SK-N-SH (cell line): ENCODE results near the gene ZNF622. TPM values are rescaled to one million over a fixed set of nuclear protein-coding genes. Genes with fewer than 3 reads are reported as not detected.

Experiments used
- CTCF ChIA-PET: fragments of 300-600, 350-600 bp; formaldehyde crosslinking; extraction: SDS; loops from one replicate; lab custom pipeline; 2021; lab: Yijun Ruan, JAX
- POLR2A ChIA-PET: fragments of 350-600 bp; sonication (Branson Sonifier 250); formaldehyde crosslinking; extraction: SDS; loops from one replicate; lab custom pipeline; 2020; ENCODE audit warnings: antibody characterized with exemption, inconsistent platforms; lab: Yijun Ruan, JAX
- DNase-seq: peaks from one replicate; pipeline ENCODE4 v3.0.0; 2012
- H2AFZ ChIP-seq: fragments of 200-600 bp; sonication (generic); 2 replicates; pipeline ENCODE4 v1.8.1; 2016; ENCODE audit warnings: antibody characterized with exemption, mild to moderate bottlenecking, low read depth
- H3F3A ChIP-seq: fragments of 200-600 bp; sonication (generic); replicated peaks from 2 replicates; pipeline ENCODE3; 2016; ENCODE audit warnings: antibody characterized with exemption, mild to moderate bottlenecking; ENCODE audit not compliant: insufficient read depth
- H3K27ac ChIP-seq, 2 experiments: fragments of 200-500 bp in 1 of 2; fragments of 200-600 bp in 1 of 2; sonication (Bioruptor generic) in 1 of 2; sonication (generic), shearing (Covaris generic) in 1 of 2; 2 replicates each; pipeline versions ENCODE4 v1.5.1 to v1.6.1; 2014 to 2016; ENCODE audit warnings: low read depth in 2 of 2, inconsistent platforms in 1 of 2, low read length in 1 of 2, mild to moderate bottlenecking in 1 of 2, mixed read lengths in 1 of 2
- H3K27me3 ChIP-seq: fragments of 200-600 bp; sonication (generic), shearing (Covaris generic); 2 replicates; pipeline ENCODE4 v1.6.1; 2016; ENCODE audit warnings: mixed run types; ENCODE audit not compliant: insufficient read depth
- H3K36me3 ChIP-seq, 2 experiments: fragments of 200-500 bp in 1 of 2; fragments of 200-600 bp in 1 of 2; sonication (Bioruptor generic) in 1 of 2; sonication (generic) in 1 of 2; replicated peaks in 1 of 2; 2 replicates each; pipeline versions ENCODE3 to v1.5.1; 2014 to 2016; ENCODE audit warnings: low read length in 1 of 2, mild to moderate bottlenecking in 1 of 2; ENCODE audit not compliant: insufficient read depth in 2 of 2, control insufficient read depth in 1 of 2
- H3K4me1 ChIP-seq, 2 experiments: fragments of 200-500 bp in 1 of 2; fragments of 200-600 bp in 1 of 2; sonication (Bioruptor generic) in 1 of 2; sonication (generic), shearing (Covaris generic) in 1 of 2; 2 replicates each; pipeline versions ENCODE4 v1.5.1 to v1.6.1; 2014 to 2016; ENCODE audit warnings: low read depth in 1 of 2, low read length in 1 of 2, mixed run types in 1 of 2; ENCODE audit not compliant: insufficient read depth in 2 of 2, control insufficient read depth in 1 of 2
- H3K4me2 ChIP-seq: fragments of 200-600 bp; sonication (generic), shearing (Covaris generic); 2 replicates; pipeline ENCODE4 v1.6.1; 2017; ENCODE audit warnings: mixed run types
- H3K4me3 ChIP-seq, 2 experiments: fragments of 200-500 bp in 1 of 2; fragments of 200-600 bp in 1 of 2; sonication (Bioruptor generic) in 1 of 2; sonication (generic), shearing (Covaris generic) in 1 of 2; 2 replicates each; pipeline versions ENCODE4 v1.5.1 to v1.8.1; 2014 to 2016; ENCODE audit warnings: low read depth in 2 of 2, inconsistent platforms in 1 of 2, low read length in 1 of 2, mild to moderate bottlenecking in 1 of 2, mixed read lengths in 1 of 2, moderate library complexity in 1 of 2
- H3K79me2 ChIP-seq: fragments of 200-600 bp; sonication (generic); 2 replicates; pipeline ENCODE4 v1.8.1; 2017; ENCODE audit warnings: mild to moderate bottlenecking; ENCODE audit not compliant: insufficient read depth
- H3K9ac ChIP-seq: fragments of 200-600 bp; sonication (generic); 2 replicates; pipeline ENCODE4 v1.6.1; 2017; ENCODE audit warnings: mixed run types
- H3K9me2 ChIP-seq: fragments of 200-600 bp; sonication (generic); 2 replicates; pipeline ENCODE4 v1.6.1; 2017; ENCODE audit warnings: mixed run types
- H3K9me3 ChIP-seq: fragments of 200-600 bp; sonication (generic); 2 replicates; pipeline ENCODE4 v1.6.1; 2017; ENCODE audit warnings: mixed run types, mild to moderate bottlenecking, moderate library complexity
- H4K20me1 ChIP-seq: fragments of 200-600 bp; sonication (generic); 2 replicates; pipeline ENCODE4 v1.6.1; 2017; ENCODE audit warnings: mild to moderate bottlenecking, mixed run types; ENCODE audit not compliant: insufficient read depth
- CTCF ChIP-seq: fragments of 200-600 bp; sonication (generic); IDR thresholded peaks from 2 replicates; pipeline ENCODE4 v1.6.1; 2017; ENCODE audit warnings: antibody characterized with exemption, mild to moderate bottlenecking, moderate library complexity
- FOSL2 ChIP-seq: IDR thresholded peaks from 2 replicates; pipeline ENCODE4 v1.4.0; 2012; ENCODE audit warnings: low read depth, mild to moderate bottlenecking, moderate library complexity, borderline replicate concordance
- FOXJ3 ChIP-seq: sonication (generic); formaldehyde crosslinking; IDR thresholded peaks from 2 replicates; pipeline ENCODE4 v1.5.1; 2020; ENCODE audit warnings: mild to moderate bottlenecking, missing genetic modification reagents
- GABPA ChIP-seq: IDR thresholded peaks from 2 replicates; pipeline ENCODE4 v1.4.0; 2012; ENCODE audit warnings: low read depth, mild to moderate bottlenecking
- IRF3 ChIP-seq: fragments of 150-350 bp; IDR thresholded peaks from 2 replicates; pipeline ENCODE4 v1.6.1; 2016; ENCODE audit warnings: mild to moderate bottlenecking, low read depth, low read length
- RFX5 ChIP-seq: IDR thresholded peaks from 2 replicates; pipeline ENCODE4 v1.6.1; 2012; ENCODE audit warnings: mild to moderate bottlenecking, improper control_type of control experiment, low read length
- SMC3 ChIP-seq: IDR thresholded peaks from 2 replicates; pipeline ENCODE4 v1.6.1; 2012; ENCODE audit warnings: low read depth, low read length, improper control_type of control experiment
- TAF1 ChIP-seq: IDR thresholded peaks from 2 replicates; pipeline ENCODE4 v1.6.1; 2012; ENCODE audit warnings: low read depth, mild to moderate bottlenecking, low read length, moderate library complexity, borderline replicate concordance
- WGBS: methylation state at CpG from one replicate; pipeline ENCODE4 v1.1.6; 2017; ENCODE audit warnings: low lambda C conversion rate; 5-methylcytosine and 5-hydroxymethylcytosine counted together
- polyA plus RNA-seq, 3 experiments: library from polyadenylated mRNA; depleted of rRNA; stranded (reverse); fragments of >200 nt; gene quantifications; 2 replicates each; pipeline ENCODE4 v1.2.3, GENCODE V29; 2012
- TF ChIP-seq, protein P1 (sequence below): IDR thresholded peaks from 2 replicates; pipeline ENCODE4 v1.4.0; 2012; ENCODE audit warnings: low read depth, borderline replicate concordance

ZNF622 gene
- polyA plus RNA-seq, 1 of the 3 experiments (the other 2 are of a cell fraction) = 20.0 TPM

- H3K27me3 ChIP-seq = no peaks in the 10 kb centered on the region
- peaks cover 17% of the 10 kb centered on the region for H4K20me1 ChIP-seq
- peak overlapping the region; percentile 79 to 83 for H3K4me3 ChIP-seq
- ChIA-PET CTCF (interaction anchor here (1.0 to 1.3 kb wide), 2 partner anchors 9 to 13 kb away, joined by 3 to 12 read pairs; no protein-coding TSS in a partner anchor), POLR2A (no interaction called here)
- peak overlapping the region; percentile 62 to 77; a peak in 3 of 4 replicates for H3K27ac ChIP-seq
- peak overlapping the region; percentile 87 for H3K9ac ChIP-seq
- H3K4me2 ChIP-seq = peak overlapping the region; percentile 94
- TF ChIP-seq GABPA = no peak
- no peak for TF ChIP-seq FOSL2
- no peak; the same call in 1 of the 2 replicates for TF ChIP-seq CTCF
- TF ChIP-seq, protein P1, sequence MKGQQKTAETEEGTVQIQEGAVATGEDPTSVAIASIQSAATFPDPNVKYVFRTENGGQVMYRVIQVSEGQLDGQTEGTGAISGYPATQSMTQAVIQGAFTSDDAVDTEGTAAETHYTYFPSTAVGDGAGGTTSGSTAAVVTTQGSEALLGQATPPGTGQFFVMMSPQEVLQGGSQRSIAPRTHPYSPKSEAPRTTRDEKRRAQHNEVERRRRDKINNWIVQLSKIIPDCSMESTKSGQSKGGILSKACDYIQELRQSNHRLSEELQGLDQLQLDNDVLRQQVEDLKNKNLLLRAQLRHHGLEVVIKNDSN = no peak
- TF ChIP-seq FOXJ3 = no peak
- TF ChIP-seq RFX5 = no peak
- no peak for TF ChIP-seq IRF3
- WGBS = 3% methylated on average over 39 of the region's 40 CpGs
- peaks cover 13% of the 10 kb centered on the region for H3F3A ChIP-seq
- H3K4me1 ChIP-seq = peaks cover 14 to 25% of the 10 kb centered on the region in 2 experiments; a peak in 3 of 4 replicates
- DNase-seq = no peak
- H3K9me3 ChIP-seq = no peaks in the 10 kb centered on the region
- H3K79me2 ChIP-seq = peaks cover 87% of the 10 kb centered on the region
- H3K9me2 ChIP-seq = no peaks in the 10 kb centered on the region
- peaks cover 31 to 38% of the 10 kb centered on the region in 2 experiments for H3K36me3 ChIP-seq
- peak overlapping the region; percentile 92; the same call in 1 of the 2 replicates for H2AFZ ChIP-seq
These were observed 696 bp downstream of the ZNF622 start for GRCh38 chr5:16464664-16465543.

DNA sequence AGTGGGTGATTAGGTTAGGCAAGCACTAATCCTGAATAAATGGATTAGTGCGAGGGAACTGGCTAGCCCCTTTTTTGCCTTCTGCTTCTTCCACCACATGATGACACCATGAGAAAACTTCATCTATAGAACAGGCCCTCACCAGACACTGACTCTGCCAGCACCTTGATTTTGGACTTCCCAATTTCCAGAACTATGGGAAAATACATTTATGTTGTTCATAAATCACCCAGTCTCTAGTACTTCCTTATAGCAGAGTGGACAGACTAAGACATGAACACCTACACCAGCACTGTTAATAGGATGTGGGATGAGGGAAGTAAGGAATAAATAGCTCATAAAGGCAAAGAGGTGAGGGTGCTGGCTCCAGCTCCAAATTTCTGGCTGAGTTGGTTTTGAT is 1.4 kb downstream of the ZNF622 start:
- Histone ChIP-seq H3K79me2 (peaks cover 81% of the 10 kb centered on the region), H3K4me1 (peaks cover 14 to 25% of the 10 kb centered on the region in 2 experiments; a peak in 3 of 4 replicates), H3K27ac (no peak overlapping the region), H3F3A (peaks cover 13% of the 10 kb centered on the region), H2AFZ (no peak overlapping the region), H3K36me3 (peaks cover 34 to 44% of the 10 kb centered on the region in 2 experiments), H3K9ac (peak overlapping the region; percentile 87; the same call in 1 of the 2 replicates), H3K4me2 (peak overlapping the region; percentile 94), H3K9me2 (no peaks in the 10 kb centered on the region), H3K9me3 (no peaks in the 10 kb centered on the region), H3K27me3 (no peaks in the 10 kb centered on the region), H4K20me1 (peaks cover 17% of the 10 kb centered on the region), H3K4me3 (peak overlapping the region; percentile 79 to 83)
- POLR2A ChIA-PET = no interaction called here
- CTCF ChIA-PET = interaction anchor here (1.3 kb wide), 1 partner anchor 8 kb away, joined by 12 read pairs; no protein-coding TSS in a partner anchor
- TF ChIP-seq SMC3 (no peak), TAF1 (no peak)
- TF ChIP-seq, protein P1 = no peak
- DNase-seq = no peak
- 47% methylated on average over 1 of the region's 1 CpG for WGBS
